ENCODE results near the gene MTARC2.
"Not testable (repeated sequence)": the region's sequence is repeated elsewhere in the genome, so short reads cannot be mapped to it uniquely, and the experiment has no call there.

Gene MTARC2

GRCh38 chr1:220732621-220733020, 15.5 kb upstream of the MTARC2 start:
- no peak for DNase-seq

GRCh38 chr1:220733086-220733601, 15.0 kb upstream of the MTARC2 start:
- peak; percentile 86 for DNase-seq

- DNase-seq = peak; percentile 73
Measured at GRCh38 chr1:220734571-220735326, 13.4 kb upstream of the MTARC2 start.

GRCh38 chr1:220736283-220736682, 11.8 kb upstream of the MTARC2 start:
- DNase-seq = not testable (repeated sequence)

- DNase-seq = no peak
Measured at GRCh38 chr1:220741349-220741748, 6.8 kb upstream of the MTARC2 start.

GRCh38 chr1:220741825-220742224, 6.3 kb upstream of the MTARC2 start:
- DNase-seq = no peak

- DNase-seq = no peak
Measured at GRCh38 chr1:220742520-220742919, 5.6 kb upstream of the MTARC2 start.

GRCh38 chr1:220746851-220747250, 1.3 kb upstream of the MTARC2 start:
- no peak for DNase-seq

- no peak for DNase-seq
Measured at GRCh38 chr1:220747437-220748088, 559 bp upstream of the MTARC2 start.

GRCh38 chr1:220748936-220749335, 814 bp downstream of the MTARC2 start:
- no peak for DNase-seq

GRCh38 chr1:220750131-220750515, 2.0 kb downstream of the MTARC2 start:
- no peak for DNase-seq

- DNase-seq = no peak
Measured at GRCh38 chr1:220751111-220751510, 3.0 kb downstream of the MTARC2 start.

- DNase-seq = no peak
Measured at GRCh38 chr1:220754212-220754917, 6.2 kb downstream of the MTARC2 start.

- DNase-seq = no peak
Measured at GRCh38 chr1:220754918-220755295, 6.8 kb downstream of the MTARC2 start.

- DNase-seq = no peak
Measured at GRCh38 chr1:220755309-220755708, 7.2 kb downstream of the MTARC2 start.

- no peak for DNase-seq
Measured at GRCh38 chr1:220757441-220757840, 9.3 kb downstream of the MTARC2 start.

GRCh38 chr1:220759147-220759546, 11.0 kb downstream of the MTARC2 start:
- DNase-seq = no peak

GRCh38 chr1:220761688-220762427, 13.7 kb downstream of the MTARC2 start:
- DNase-seq = no peak

GRCh38 chr1:220764757-220765156, 16.6 kb downstream of the MTARC2 start:
- no peak for DNase-seq

- peak; percentile 25 for DNase-seq
Measured at GRCh38 chr1:220767312-220768125, 19.4 kb downstream of the MTARC2 start.

- no peak for DNase-seq
Measured at GRCh38 chr1:220768126-220768601, 20.0 kb downstream of the MTARC2 start.

- DNase-seq = no peak
Measured at GRCh38 chr1:220769205-220769604, 21.1 kb downstream of the MTARC2 start.

Data from fibroblast of skin of right biceps (primary cell).